ENCODE data around the gene CCDC71L.
A peak's percentile ranks its signal among the peaks of the same experiment; 100 is the strongest.

CCDC71L gene

GRCh38 chr7:106658316-106659165 lies 2.4 kb downstream of the CCDC71L start:
- Histone ChIP-seq H3K79me2 (ENCODE audit: control insufficient read depth, insufficient read depth, low read length, unreplicated experiment) (peaks cover 30% of the 10 kb centered on the region), H3K4me3 (ENCODE audit: low read depth, low read length) (peak overlapping the region; percentile 93), H3K27me3 (ENCODE audit: insufficient read depth, low read length) (no peaks in the 10 kb centered on the region), H3K4me1 (ENCODE audit: control insufficient read depth, insufficient read depth, low read length, unreplicated experiment) (peaks cover 22% of the 10 kb centered on the region), H3K27ac (ENCODE audit: low read depth, low read length) (no peak overlapping the region), H3K36me3 (ENCODE audit: insufficient read depth, low read length) (no peaks in the 10 kb centered on the region), H2AFZ (ENCODE audit: low read length, unreplicated experiment) (no peak overlapping the region)

- H3K36me3 ChIP-seq (ENCODE audit: insufficient read depth, low read length): no peaks in the 10 kb centered on the region
- H3K27me3 ChIP-seq (ENCODE audit: insufficient read depth, low read length): no peaks in the 10 kb centered on the region
- H3K4me1 ChIP-seq (ENCODE audit: control insufficient read depth, insufficient read depth, low read length, unreplicated experiment): peaks cover 22% of the 10 kb centered on the region
- peak overlapping the region; percentile 43 for H2AFZ ChIP-seq (ENCODE audit: low read length, unreplicated experiment)
- H3K79me2 ChIP-seq (ENCODE audit: control insufficient read depth, insufficient read depth, low read length, unreplicated experiment): peaks cover 30% of the 10 kb centered on the region
- peak overlapping the region; percentile 15 for H3K27ac ChIP-seq (ENCODE audit: low read depth, low read length)
- peak overlapping the region; percentile 93 for H3K4me3 ChIP-seq (ENCODE audit: low read depth, low read length)
Measured at GRCh38 chr7:106657085-106657991, 3.6 kb downstream of the CCDC71L start.

- no peaks in the 10 kb centered on the region for H3K27me3 ChIP-seq (ENCODE audit: insufficient read depth, low read length)
- no peak overlapping the region for H2AFZ ChIP-seq (ENCODE audit: low read length, unreplicated experiment)
- peaks cover 30% of the 10 kb centered on the region for H3K79me2 ChIP-seq (ENCODE audit: control insufficient read depth, insufficient read depth, low read length, unreplicated experiment)
Measured at GRCh38 chr7:106655703-106656498, 5.1 kb downstream of the CCDC71L start.

GRCh38 chr7:106653488-106653887 lies 7.5 kb downstream of the CCDC71L start:
- no peak overlapping the region for H2AFZ ChIP-seq (ENCODE audit: low read length, unreplicated experiment)
- no peaks in the 10 kb centered on the region for H3K27me3 ChIP-seq (ENCODE audit: insufficient read depth, low read length)
- peaks cover 18% of the 10 kb centered on the region for H3K79me2 ChIP-seq (ENCODE audit: control insufficient read depth, insufficient read depth, low read length, unreplicated experiment)
- no peak overlapping the region for H3K4me3 ChIP-seq (ENCODE audit: low read depth, low read length)
- H3K4me1 ChIP-seq (ENCODE audit: control insufficient read depth, insufficient read depth, low read length, unreplicated experiment): peaks cover 19% of the 10 kb centered on the region
- no peak overlapping the region for H3K27ac ChIP-seq (ENCODE audit: low read depth, low read length)
- H3K36me3 ChIP-seq (ENCODE audit: insufficient read depth, low read length): no peaks in the 10 kb centered on the region

More at GRCh38 chr7:106655703-106656498, 5.1 kb downstream of the CCDC71L start:
- H3K4me1 ChIP-seq (ENCODE audit: control insufficient read depth, insufficient read depth, low read length, unreplicated experiment): peaks cover 22% of the 10 kb centered on the region
- H3K4me3 ChIP-seq (ENCODE audit: low read depth, low read length): no peak overlapping the region
- H3K27ac ChIP-seq (ENCODE audit: low read depth, low read length): no peak overlapping the region
- H3K36me3 ChIP-seq (ENCODE audit: insufficient read depth, low read length): no peaks in the 10 kb centered on the region

GRCh38 chr7:106652909-106653308 lies 8.0 kb downstream of the CCDC71L start:
- H2AFZ ChIP-seq (ENCODE audit: low read length, unreplicated experiment): no peak overlapping the region
- no peak overlapping the region for H3K27ac ChIP-seq (ENCODE audit: low read depth, low read length)
- H3K27me3 ChIP-seq (ENCODE audit: insufficient read depth, low read length): no peaks in the 10 kb centered on the region
- peaks cover 13% of the 10 kb centered on the region for H3K79me2 ChIP-seq (ENCODE audit: control insufficient read depth, insufficient read depth, low read length, unreplicated experiment)
- peaks cover 14% of the 10 kb centered on the region for H3K4me1 ChIP-seq (ENCODE audit: control insufficient read depth, insufficient read depth, low read length, unreplicated experiment)
- H3K36me3 ChIP-seq (ENCODE audit: insufficient read depth, low read length): no peaks in the 10 kb centered on the region
- no peak overlapping the region for H3K4me3 ChIP-seq (ENCODE audit: low read depth, low read length)

- Histone ChIP-seq H3K4me1 (ENCODE audit: control insufficient read depth, insufficient read depth, low read length, unreplicated experiment) (peaks cover 6% of the 10 kb centered on the region), H3K4me3 (ENCODE audit: low read depth, low read length) (no peak overlapping the region), H2AFZ (ENCODE audit: low read length, unreplicated experiment) (no peak overlapping the region)
Measured at GRCh38 chr7:106652092-106652491, 8.9 kb downstream of the CCDC71L start.

GRCh38 chr7:106646256-106646655 lies 14.7 kb downstream of the CCDC71L start:
- Histone ChIP-seq H3K4me3 (ENCODE audit: low read depth, low read length) (no peak overlapping the region), H3K36me3 (ENCODE audit: insufficient read depth, low read length) (no peaks in the 10 kb centered on the region), H3K27me3 (ENCODE audit: insufficient read depth, low read length) (no peaks in the 10 kb centered on the region), H2AFZ (ENCODE audit: low read length, unreplicated experiment) (no peak overlapping the region), H3K79me2 (ENCODE audit: control insufficient read depth, insufficient read depth, low read length, unreplicated experiment) (no peaks in the 10 kb centered on the region), H3K27ac (ENCODE audit: low read depth, low read length) (no peak overlapping the region), H3K4me1 (ENCODE audit: control insufficient read depth, insufficient read depth, low read length, unreplicated experiment) (no peaks in the 10 kb centered on the region)

More at GRCh38 chr7:106652092-106652491, 8.9 kb downstream of the CCDC71L start:
- H3K79me2 ChIP-seq (ENCODE audit: control insufficient read depth, insufficient read depth, low read length, unreplicated experiment): peaks cover 4% of the 10 kb centered on the region
- H3K36me3 ChIP-seq (ENCODE audit: insufficient read depth, low read length): no peaks in the 10 kb centered on the region
- H3K27me3 ChIP-seq (ENCODE audit: insufficient read depth, low read length): no peaks in the 10 kb centered on the region
- H3K27ac ChIP-seq (ENCODE audit: low read depth, low read length): no peak overlapping the region

- no peaks in the 10 kb centered on the region for H3K79me2 ChIP-seq (ENCODE audit: control insufficient read depth, insufficient read depth, low read length, unreplicated experiment)
- no peaks in the 10 kb centered on the region for H3K27me3 ChIP-seq (ENCODE audit: insufficient read depth, low read length)
- H3K36me3 ChIP-seq (ENCODE audit: insufficient read depth, low read length): no peaks in the 10 kb centered on the region
- H2AFZ ChIP-seq (ENCODE audit: low read length, unreplicated experiment): no peak overlapping the region
- H3K27ac ChIP-seq (ENCODE audit: low read depth, low read length): no peak overlapping the region
- no peak overlapping the region for H3K4me3 ChIP-seq (ENCODE audit: low read depth, low read length)
- H3K4me1 ChIP-seq (ENCODE audit: control insufficient read depth, insufficient read depth, low read length, unreplicated experiment): no peaks in the 10 kb centered on the region
Measured at GRCh38 chr7:106644999-106645398, 16.0 kb downstream of the CCDC71L start.

GRCh38 chr7:106643216-106644000 lies 17.6 kb downstream of the CCDC71L start:
- no peaks in the 10 kb centered on the region for H3K27me3 ChIP-seq (ENCODE audit: insufficient read depth, low read length)
- H2AFZ ChIP-seq (ENCODE audit: low read length, unreplicated experiment): no peak overlapping the region
- H3K4me3 ChIP-seq (ENCODE audit: low read depth, low read length): no peak overlapping the region
- H3K36me3 ChIP-seq (ENCODE audit: insufficient read depth, low read length): no peaks in the 10 kb centered on the region
- no peaks in the 10 kb centered on the region for H3K4me1 ChIP-seq (ENCODE audit: control insufficient read depth, insufficient read depth, low read length, unreplicated experiment)
- no peak overlapping the region for H3K27ac ChIP-seq (ENCODE audit: low read depth, low read length)
- no peaks in the 10 kb centered on the region for H3K79me2 ChIP-seq (ENCODE audit: control insufficient read depth, insufficient read depth, low read length, unreplicated experiment)
